Panc1 (cell line): ENCODE results near the gene MAD1L1. TPM values are rescaled to one million over a fixed set of nuclear protein-coding genes. Genes with fewer than 3 reads are reported as not detected.
A peak's percentile ranks its signal among the peaks of the same experiment; 100 is the strongest.

ENCODE experiments used
- ATAC-seq: fragments of 200-7000 bp; cut with Tn5 transposase; 2 replicates; pipeline ENCODE4 v1.9.1; 2020; ENCODE audit warnings: mild to moderate bottlenecking, moderate library complexity
- BruUV-seq: library from RNA; stranded (reverse); fragments of 400-500 nt; replicated peaks from 2 replicates; lab custom pipeline; 2021; lab: Mats Ljungman, UMichigan
- CTCF ChIA-PET: fragments of 300-600 bp; sonication (Branson Sonifier 250); formaldehyde crosslinking; loops from one replicate; lab custom pipeline; 2022; ENCODE audit warnings: antibody characterized with exemption; lab: Charles Lee
- POLR2A ChIA-PET: fragments of 300-600 bp; sonication (Branson Sonifier 250); formaldehyde crosslinking; loops from one replicate; lab custom pipeline; 2022; ENCODE audit warnings: antibody characterized with exemption; lab: Charles Lee
- DNase-seq: peaks from one replicate; pipeline ENCODE4 v3.0.0-alpha.2; 2010; ENCODE audit warnings: low read depth, low spot score
- H3K27ac ChIP-seq: 2 replicates; pipeline ENCODE4 v1.5.1; 2011; ENCODE audit warnings: mild to moderate bottlenecking, low read length, inconsistent platforms
- H3K27me3 ChIP-seq: fragments of 200-500 bp; sonication (Bioruptor generic); 2 replicates; pipeline ENCODE4 v1.6.0; 2014; ENCODE audit warnings: low read length, inconsistent platforms; ENCODE audit not compliant: control insufficient read depth, insufficient read depth
- H3K36me3 ChIP-seq: fragments of 200-500 bp; sonication (Bioruptor generic); 2 replicates; pipeline ENCODE4 v1.5.1; 2014; ENCODE audit warnings: inconsistent platforms, mild to moderate bottlenecking, low read length, moderate library complexity; ENCODE audit not compliant: control insufficient read depth, insufficient read depth
- H3K4me1 ChIP-seq: 2 replicates; pipeline ENCODE4 v1.5.1; 2011; ENCODE audit warnings: inconsistent platforms, mild to moderate bottlenecking, low read length, moderate library complexity; ENCODE audit not compliant: control insufficient read depth, insufficient read depth
- H3K4me3 ChIP-seq, 2 experiments: 2 replicates each; pipeline ENCODE4 v1.5.1; 2011 to 2012; ENCODE audit warnings: low read depth in 2 of 2, low read length in 2 of 2, mild to moderate bottlenecking in 2 of 2, inconsistent platforms in 1 of 2, moderate library complexity in 1 of 2
- H3K9me3 ChIP-seq: fragments of 200-500 bp; sonication (Bioruptor generic); 2 replicates; pipeline ENCODE4 v1.5.1; 2014; ENCODE audit warnings: low read depth, mild to moderate bottlenecking, inconsistent platforms, low read length, moderate library complexity; ENCODE audit not compliant: control insufficient read depth, insufficient read depth
- CTCF ChIP-seq: fragments of 450-650 bp; IDR thresholded peaks from 2 replicates; pipeline ENCODE4 v1.5.1; 2017; ENCODE audit warnings: mild to moderate bottlenecking
- POLR2AphosphoS5 ChIP-seq: IDR thresholded peaks from 2 replicates; pipeline ENCODE4 v1.6.1; 2012; ENCODE audit warnings: mild to moderate bottlenecking, low read depth, low read length, moderate library complexity
- REST ChIP-seq, 2 experiments: IDR thresholded peaks; 2 replicates each; pipeline ENCODE4 v1.6.1; 2011 to 2012; ENCODE audit warnings: low read depth in 2 of 2, control low read depth in 1 of 2, low read length in 1 of 2, mild to moderate bottlenecking in 1 of 2, moderate library complexity in 1 of 2; ENCODE audit not compliant: insufficient read depth in 1 of 2
- SIN3A ChIP-seq: IDR thresholded peaks from 2 replicates; pipeline ENCODE4 v1.6.1; 2012; ENCODE audit warnings: low read depth, mild to moderate bottlenecking, low read length, moderate library complexity, borderline replicate concordance; ENCODE audit not compliant: insufficient read depth
- TCF7L2 ChIP-seq: IDR thresholded peaks from 2 replicates; pipeline ENCODE4 v1.6.1; 2011; ENCODE audit warnings: mild to moderate bottlenecking, low read depth, low read length, inconsistent platforms
- in situ Hi-C: cut with HindIII; loops from 2 replicates; pipeline ENCODE4 v1.10.0; 2016; ENCODE audit warnings: low sequenced_read_pairs, low pct_unique_long_range_greater_than_20kb
- intact Hi-C: fragments of 100-400 bp; cut with micrococcal nuclease; formaldehyde crosslinking; loops from one replicate; pipeline ENCODE4 v1.10.0; 2022; ENCODE audit not compliant: unreplicated experiment
- total RNA-seq: library from RNA; stranded (reverse); gene quantifications from one replicate; pipeline ENCODE4 v1.2.1, GENCODE V29; 2021; ENCODE audit not compliant: unreplicated experiment

MAD1L1 gene
- total RNA-seq, 1 experiment from 2014 or later: 70.8 TPM

- TF ChIP-seq POLR2AphosphoS5 (no peak), REST (IDR thresholded peaks at IDR 0.05; ENCODE audit: insufficient read depth in 1 of 2, low read depth in 2 of 2, low read length in 1 of 2) (no peak), SIN3A (no peak), CTCF (no peak), TCF7L2 (no peak)
- no peak overlapping the region for H3K27ac ChIP-seq
- peaks cover 21% of the 10 kb centered on the region for H3K36me3 ChIP-seq
- peaks cover 10% of the 10 kb centered on the region; the same call in 1 of the 2 replicates for H3K4me1 ChIP-seq
- TSS peak; percentile 9 for BruUV-seq
- CTCF ChIA-PET: no interaction called here
- in situ Hi-C loops: no loop called here
- no peak overlapping the region for H3K4me3 ChIP-seq
- POLR2A ChIA-PET: no interaction called here
- intact Hi-C loops: no loop called here
- no peaks in the 10 kb centered on the region for H3K9me3 ChIP-seq
- DNase-seq: no peak
- no peak for ATAC-seq
- no peaks in the 10 kb centered on the region for H3K27me3 ChIP-seq
Measured at GRCh38 chr7:2237109-2237602, 4.4 kb upstream of the MAD1L1 start.

GRCh38 chr7:2233926-2234325, 1.2 kb upstream of the MAD1L1 start:
- POLR2A ChIA-PET: interaction anchor here (0.6 kb wide), 1 partner anchor 83 kb away, joined by 3 read pairs; no protein-coding TSS in a partner anchor
- CTCF ChIA-PET: interaction anchor here (0.6 to 0.7 kb wide), 2 partner anchors 84 to 159 kb away, joined by 3 read pairs; no protein-coding TSS in a partner anchor
- Histone ChIP-seq H3K36me3 (peaks cover 20% of the 10 kb centered on the region), H3K27me3 (no peaks in the 10 kb centered on the region), H3K9me3 (no peaks in the 10 kb centered on the region), H3K27ac (peak overlapping the region; percentile 89; the same call in 1 of the 2 replicates), H3K4me3 (peak overlapping the region; percentile 78 to 81; a peak in 3 of 4 replicates), H3K4me1 (peaks cover 11% of the 10 kb centered on the region; the same call in 1 of the 2 replicates)
- DNase-seq (no peak), ATAC-seq (no peak)
- BruUV-seq: no TSS peak
- intact Hi-C loops (no loop called here), in situ Hi-C loops (no loop called here)
- TF ChIP-seq POLR2AphosphoS5 (no peak), TCF7L2 (no peak), REST (IDR thresholded peaks at IDR 0.05; ENCODE audit: insufficient read depth in 1 of 2, low read depth in 2 of 2, low read length in 1 of 2) (no peak), SIN3A (no peak), CTCF (no peak)
